Thoracic aorta (tissue), 2 donors: Measurements from ENCODE around the gene NR5A2. TPM values are rescaled to one million over a fixed set of nuclear protein-coding genes. Genes with fewer than 3 reads are reported as not detected.

Experiments
- ATAC-seq: fragments of 150-250 bp; one replicate; pipeline ENCODE4 v1.8.0; 2017; ENCODE audit warnings: low read depth; ENCODE audit not compliant: insufficient number of reproducible peaks, low FRiP score
- DNase-seq: peaks from one replicate; pipeline ENCODE4 v3.0.0-alpha.2; 2020; ENCODE audit warnings: low spot score
- H3K27ac ChIP-seq, 2 donors: fragments of 200-600 bp; sonication (generic); 1 replicate in 1 of 2; 2 replicates in 1 of 2; pipeline ENCODE4 v1.5.1; 2016; ENCODE audit warnings: mild to moderate bottlenecking in 2 of 2, moderate library complexity in 2 of 2
- H3K27me3 ChIP-seq: fragments of 200-600 bp; sonication (generic); replicated peaks from 2 replicates; pipeline ENCODE4 v1.6.0; 2016; ENCODE audit warnings: mild to moderate bottlenecking; ENCODE audit not compliant: insufficient read depth
- H3K36me3 ChIP-seq: fragments of 200-600 bp; sonication (generic); one replicate; pipeline ENCODE4 v1.5.1; 2016
- H3K4me1 ChIP-seq, 2 donors: fragments of 200-600 bp; sonication (generic); 1 replicate in 1 of 2; 2 replicates in 1 of 2; pipeline versions ENCODE4 v1.5.1 to v1.6.0; 2016; ENCODE audit warnings: low read depth in 2 of 2, mild to moderate bottlenecking in 1 of 2; ENCODE audit not compliant: control insufficient read depth in 1 of 2
- H3K4me3 ChIP-seq: fragments of 200-600 bp; sonication (generic); 2 replicates; pipeline ENCODE4 v1.5.1; 2016; ENCODE audit warnings: mild to moderate bottlenecking
- H3K9me3 ChIP-seq: fragments of 200-600 bp; sonication (generic); 2 replicates; pipeline ENCODE4 v1.5.1; 2016
- total RNA-seq, 2 donors: library from RNA; depleted of rRNA; stranded (reverse); fragments of >200 nt; gene quantifications; one replicate each; pipeline versions ENCODE4 v1.1.0 to v1.2.3, GENCODE V29; 2016
- TF ChIP-seq, protein P1 (sequence below): fragments of 200-600 bp; sonication (generic); IDR thresholded peaks from one replicate; pipeline ENCODE4 v1.5.1; 2019; ENCODE audit warnings: antibody characterized with exemption

Gene NR5A2
- total RNA-seq, 2 donors from 2014 or later: 2.7 to 3.6 TPM

DNA sequence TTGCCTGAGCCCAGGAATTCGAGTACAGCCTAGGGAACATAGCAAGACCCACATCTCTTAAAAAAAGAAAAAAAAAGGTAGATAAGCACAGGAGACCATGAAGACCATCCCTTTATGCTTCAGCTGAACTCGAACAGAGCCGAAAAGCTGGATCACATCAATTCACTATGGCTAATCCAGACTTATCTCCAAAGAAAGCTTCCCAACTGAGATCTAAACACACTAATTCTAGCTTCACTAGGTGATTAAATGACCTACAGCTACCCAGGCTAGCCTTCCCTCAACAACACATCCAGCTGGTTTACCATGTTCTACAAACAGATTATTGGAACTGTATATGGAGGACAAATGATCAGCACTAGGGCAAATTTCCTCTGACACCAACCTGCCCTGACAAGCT is 44.0 kb upstream of the NR5A2 start:
- Histone ChIP-seq H3K36me3 (no peaks in the 10 kb centered on the region), H3K27ac (no peak overlapping the region), H3K4me3 (no peak overlapping the region), H3K9me3 (no peaks in the 10 kb centered on the region), H3K27me3 (no peaks in the 10 kb centered on the region), H3K4me1 (no peaks in the 10 kb centered on the region)
- TF ChIP-seq, protein P1, sequence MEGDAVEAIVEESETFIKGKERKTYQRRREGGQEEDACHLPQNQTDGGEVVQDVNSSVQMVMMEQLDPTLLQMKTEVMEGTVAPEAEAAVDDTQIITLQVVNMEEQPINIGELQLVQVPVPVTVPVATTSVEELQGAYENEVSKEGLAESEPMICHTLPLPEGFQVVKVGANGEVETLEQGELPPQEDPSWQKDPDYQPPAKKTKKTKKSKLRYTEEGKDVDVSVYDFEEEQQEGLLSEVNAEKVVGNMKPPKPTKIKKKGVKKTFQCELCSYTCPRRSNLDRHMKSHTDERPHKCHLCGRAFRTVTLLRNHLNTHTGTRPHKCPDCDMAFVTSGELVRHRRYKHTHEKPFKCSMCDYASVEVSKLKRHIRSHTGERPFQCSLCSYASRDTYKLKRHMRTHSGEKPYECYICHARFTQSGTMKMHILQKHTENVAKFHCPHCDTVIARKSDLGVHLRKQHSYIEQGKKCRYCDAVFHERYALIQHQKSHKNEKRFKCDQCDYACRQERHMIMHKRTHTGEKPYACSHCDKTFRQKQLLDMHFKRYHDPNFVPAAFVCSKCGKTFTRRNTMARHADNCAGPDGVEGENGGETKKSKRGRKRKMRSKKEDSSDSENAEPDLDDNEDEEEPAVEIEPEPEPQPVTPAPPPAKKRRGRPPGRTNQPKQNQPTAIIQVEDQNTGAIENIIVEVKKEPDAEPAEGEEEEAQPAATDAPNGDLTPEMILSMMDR: no peak
- no peak for ATAC-seq
- DNase-seq: no peak

DNA sequence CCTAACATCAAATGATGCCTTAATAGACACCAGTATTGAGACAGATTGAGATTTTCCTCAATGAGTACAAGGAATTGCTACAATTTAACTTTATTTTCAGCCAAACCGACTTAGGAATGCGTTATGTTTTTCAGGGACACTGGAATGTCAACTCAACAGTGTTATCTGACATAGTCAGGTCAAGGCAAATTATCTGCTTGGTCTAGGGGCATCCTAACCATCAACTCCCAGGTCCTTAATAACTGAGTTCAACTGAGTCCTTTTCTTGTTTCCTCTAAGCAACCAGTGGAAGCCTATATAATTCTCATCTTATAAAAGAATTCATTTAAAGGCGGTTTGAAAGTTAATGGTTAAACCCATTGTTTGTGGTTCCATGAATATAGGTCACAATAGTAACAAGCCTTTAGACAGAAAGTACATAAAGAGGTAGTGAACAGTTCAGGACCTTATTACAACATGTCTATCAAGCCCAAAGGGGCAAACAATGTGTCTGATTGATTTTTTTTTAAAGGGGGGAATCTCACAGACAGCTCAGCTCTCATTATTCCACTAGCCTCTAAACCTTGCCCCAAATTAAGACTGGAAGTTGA is 32.3 kb upstream of the NR5A2 start:
- H3K36me3 ChIP-seq: no peaks in the 10 kb centered on the region
- no peak for DNase-seq
- no peaks in the 10 kb centered on the region for H3K4me1 ChIP-seq

DNA sequence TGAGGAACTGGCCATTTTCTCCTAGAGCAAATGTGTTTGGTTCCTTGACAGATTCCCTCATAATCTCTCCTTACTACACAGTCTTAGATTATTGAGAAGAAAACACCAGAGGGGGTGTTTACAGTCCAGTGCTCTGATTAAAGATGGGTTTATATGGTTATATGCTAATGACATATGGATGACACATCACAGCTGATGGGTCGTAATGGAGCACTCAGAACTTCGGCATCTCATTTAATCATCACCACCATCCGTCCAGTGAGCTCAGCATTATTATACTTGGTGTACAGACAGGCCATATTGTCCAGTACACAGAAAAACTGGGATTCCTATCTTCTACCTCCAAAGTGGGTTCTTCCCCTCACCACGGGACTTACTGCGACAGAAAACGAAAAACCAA is 22.3 kb upstream of the NR5A2 start:
- Histone ChIP-seq H3K27me3 (no peaks in the 10 kb centered on the region), H3K9me3 (no peaks in the 10 kb centered on the region), H3K27ac (no peak overlapping the region), H3K4me3 (no peak overlapping the region), H3K4me1 (no peaks in the 10 kb centered on the region), H3K36me3 (no peaks in the 10 kb centered on the region)
- DNase-seq (no peak), ATAC-seq (no peak)
- TF ChIP-seq, protein P1: no peak

More for the DNA sequence above, 32.3 kb upstream of the NR5A2 start:
- Histone ChIP-seq H3K4me3 (no peak overlapping the region), H3K27ac (no peak overlapping the region), H3K27me3 (no peaks in the 10 kb centered on the region), H3K9me3 (no peaks in the 10 kb centered on the region)
- ATAC-seq: no peak
- TF ChIP-seq, protein P1: no peak

DNA sequence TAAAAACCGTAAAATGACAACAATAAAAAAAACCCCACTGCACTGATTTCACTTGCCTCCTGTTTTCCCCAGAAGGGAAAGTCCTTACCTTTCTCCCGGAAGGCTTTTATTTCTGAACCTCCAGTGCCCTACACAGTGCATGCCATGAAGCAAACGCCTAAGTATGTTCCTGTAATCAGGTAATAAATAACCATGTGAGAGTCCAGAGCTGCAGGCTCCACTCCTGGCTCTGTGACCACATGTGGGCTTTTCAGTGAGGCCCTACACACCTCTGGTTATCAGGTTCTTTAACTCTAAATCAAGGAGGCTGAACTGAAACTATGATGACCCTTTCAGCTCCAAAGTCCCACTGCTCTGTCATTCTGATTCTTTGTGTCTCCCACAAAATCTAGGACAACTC is 20.8 kb upstream of the NR5A2 start:
- Histone ChIP-seq H3K27me3 (no peaks in the 10 kb centered on the region), H3K9me3 (no peaks in the 10 kb centered on the region), H3K36me3 (no peaks in the 10 kb centered on the region), H3K4me1 (no peaks in the 10 kb centered on the region), H3K27ac (no peak overlapping the region), H3K4me3 (no peak overlapping the region)
- ATAC-seq (no peak), DNase-seq (no peak)
- TF ChIP-seq, protein P1: no peak

DNA sequence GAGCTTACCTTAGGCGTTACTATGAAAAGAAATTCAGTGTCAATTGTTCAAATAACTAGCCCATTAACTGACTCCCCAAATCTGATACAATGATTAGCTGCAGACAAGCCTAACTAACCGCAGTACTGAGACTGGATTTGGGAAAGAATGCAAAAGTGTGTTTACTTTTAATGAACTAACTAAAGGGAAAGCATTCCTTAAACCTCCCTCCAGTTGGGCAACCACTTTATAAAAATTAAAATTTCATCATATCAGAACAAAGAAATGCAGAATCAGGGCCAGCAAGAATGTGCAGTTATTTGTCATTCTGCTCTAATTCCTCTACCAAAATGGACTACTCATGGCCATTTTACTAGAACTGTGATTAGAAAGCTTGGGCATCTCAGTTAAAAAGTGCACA is 11.7 kb upstream of the NR5A2 start:
- Histone ChIP-seq H3K36me3 (no peaks in the 10 kb centered on the region), H3K4me1 (no peaks in the 10 kb centered on the region), H3K4me3 (no peak overlapping the region), H3K27me3 (no peaks in the 10 kb centered on the region), H3K27ac (no peak overlapping the region), H3K9me3 (no peaks in the 10 kb centered on the region)
- ATAC-seq: no peak
- DNase-seq: no peak
- TF ChIP-seq, protein P1: no peak
